Measurements from ENCODE around the gene S100A11.

- TF ChIP-seq EGR1 (IDR thresholded peaks at IDR 0.05) (no peak), CEBPB (IDR thresholded peaks at IDR 0.05) (no peak), CREB1 (IDR thresholded peaks at IDR 0.05; ENCODE audit: low read depth) (no peak)
Observed at GRCh38 chr1:151997284-151997570, 39.6 kb downstream of the S100A11 start.
